Osteoblast (primary cell): ENCODE data around the gene GPR17. TPM values are rescaled to one million over a fixed set of nuclear protein-coding genes. Genes with fewer than 3 reads are reported as not detected.

ENCODE experiments used
- DNase-seq: peaks from one replicate; pipeline ENCODE4 v3.0.0; 2011; ENCODE audit warnings: low spot score, mixed read lengths; ENCODE audit not compliant: insufficient read length; ENCODE audit errors: missing footprints
- H2AFZ ChIP-seq: 2 replicates; pipeline ENCODE4 v1.6.0; 2011; ENCODE audit warnings: mild to moderate bottlenecking, low read length
- H3K27ac ChIP-seq: 2 replicates; pipeline ENCODE4 v1.5.1; 2011; ENCODE audit warnings: mild to moderate bottlenecking, low read depth, low read length, moderate library complexity
- H3K27me3 ChIP-seq: 2 replicates; pipeline ENCODE4 v1.6.0; 2012; ENCODE audit warnings: mild to moderate bottlenecking, control low read depth, inconsistent platforms, low read length, moderate library complexity; ENCODE audit not compliant: insufficient read depth
- H3K36me3 ChIP-seq: 2 replicates; pipeline ENCODE4 v1.5.1; 2011; ENCODE audit warnings: mild to moderate bottlenecking, low read length, control low read depth, moderate library complexity; ENCODE audit not compliant: insufficient read depth
- H3K4me1 ChIP-seq: 2 replicates; pipeline ENCODE4 v1.5.1; 2011; ENCODE audit warnings: mild to moderate bottlenecking, low read length, control low read depth, moderate library complexity; ENCODE audit not compliant: insufficient read depth
- H3K4me2 ChIP-seq: 2 replicates; pipeline ENCODE4 v1.6.0; 2011; ENCODE audit warnings: mild to moderate bottlenecking, low read length; ENCODE audit not compliant: insufficient read depth
- H3K4me3 ChIP-seq: fragments of 200-600 bp; sonication (generic); 3 replicates; pipeline ENCODE4 v1.5.1; 2012; ENCODE audit warnings: mild to moderate bottlenecking, low read length, inconsistent platforms; ENCODE audit not compliant: insufficient read depth
- H3K79me2 ChIP-seq: 2 replicates; pipeline ENCODE4 v1.6.0; 2012; ENCODE audit warnings: mild to moderate bottlenecking, low read length, control low read depth, inconsistent platforms; ENCODE audit not compliant: insufficient read depth
- H3K9me3 ChIP-seq: 2 replicates; pipeline ENCODE4 v1.5.1; 2011; ENCODE audit warnings: low read depth, low read length, control low read depth
- H4K20me1 ChIP-seq: 2 replicates; pipeline ENCODE4 v1.6.0; 2012; ENCODE audit warnings: mild to moderate bottlenecking, low read length, control low read depth; ENCODE audit not compliant: insufficient read depth
- total RNA-seq: library from RNA; depleted of rRNA; stranded (reverse); fragments of >200 nt; gene quantifications from 2 replicates; pipeline ENCODE4 v1.2.3, GENCODE V29; 2012
- TF ChIP-seq, protein P1 (sequence below): IDR thresholded peaks from 2 replicates; pipeline ENCODE4 v1.5.1; 2011; ENCODE audit warnings: mild to moderate bottlenecking, low read depth, low read length, moderate library complexity; ENCODE audit errors: extremely low read depth

Gene GPR17
- total RNA-seq, 1 donor, result not detected

GRCh38 chr2:127654084-127654837 is 8.3 kb downstream of the GPR17 start:
- TF ChIP-seq, protein P1, sequence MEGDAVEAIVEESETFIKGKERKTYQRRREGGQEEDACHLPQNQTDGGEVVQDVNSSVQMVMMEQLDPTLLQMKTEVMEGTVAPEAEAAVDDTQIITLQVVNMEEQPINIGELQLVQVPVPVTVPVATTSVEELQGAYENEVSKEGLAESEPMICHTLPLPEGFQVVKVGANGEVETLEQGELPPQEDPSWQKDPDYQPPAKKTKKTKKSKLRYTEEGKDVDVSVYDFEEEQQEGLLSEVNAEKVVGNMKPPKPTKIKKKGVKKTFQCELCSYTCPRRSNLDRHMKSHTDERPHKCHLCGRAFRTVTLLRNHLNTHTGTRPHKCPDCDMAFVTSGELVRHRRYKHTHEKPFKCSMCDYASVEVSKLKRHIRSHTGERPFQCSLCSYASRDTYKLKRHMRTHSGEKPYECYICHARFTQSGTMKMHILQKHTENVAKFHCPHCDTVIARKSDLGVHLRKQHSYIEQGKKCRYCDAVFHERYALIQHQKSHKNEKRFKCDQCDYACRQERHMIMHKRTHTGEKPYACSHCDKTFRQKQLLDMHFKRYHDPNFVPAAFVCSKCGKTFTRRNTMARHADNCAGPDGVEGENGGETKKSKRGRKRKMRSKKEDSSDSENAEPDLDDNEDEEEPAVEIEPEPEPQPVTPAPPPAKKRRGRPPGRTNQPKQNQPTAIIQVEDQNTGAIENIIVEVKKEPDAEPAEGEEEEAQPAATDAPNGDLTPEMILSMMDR, result no peak

DNA sequence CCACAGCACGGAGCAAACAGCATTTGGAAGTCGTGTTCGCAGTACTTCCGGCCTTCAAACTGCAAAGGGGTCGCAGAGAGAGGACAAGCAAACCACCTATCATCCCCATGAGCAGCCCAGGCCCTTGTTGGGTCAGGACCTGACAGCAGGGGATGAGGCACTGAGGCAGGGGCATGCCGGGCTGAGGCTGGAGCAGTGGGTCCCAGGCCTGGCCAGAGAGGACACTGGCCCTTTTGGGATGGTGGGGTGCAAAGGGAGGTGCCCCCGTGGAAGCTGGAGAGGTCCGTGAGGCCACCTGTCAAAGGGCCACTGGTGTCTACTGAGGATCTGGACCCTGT is 8.9 kb downstream of the GPR17 start:
- Histone ChIP-seq H3K36me3 (no peaks in the 10 kb centered on the region), H4K20me1 (no peaks in the 10 kb centered on the region), H3K4me1 (no peaks in the 10 kb centered on the region), H3K79me2 (no peaks in the 10 kb centered on the region), H3K27ac (no peak overlapping the region), H3K9me3 (no peaks in the 10 kb centered on the region), H3K4me2 (no peak overlapping the region), H3K4me3 (no peak overlapping the region), H2AFZ (no peak overlapping the region), H3K27me3 (no peaks in the 10 kb centered on the region)
- no peak for DNase-seq
- TF ChIP-seq, protein P1, result no peak

More at GRCh38 chr2:127654084-127654837, 8.3 kb downstream of the GPR17 start:
- H3K9me3 ChIP-seq, result no peaks in the 10 kb centered on the region
- no peak overlapping the region for H3K27ac ChIP-seq
- no peaks in the 10 kb centered on the region for H3K36me3 ChIP-seq
- no peaks in the 10 kb centered on the region for H3K79me2 ChIP-seq
- H3K27me3 ChIP-seq, result no peaks in the 10 kb centered on the region
- DNase-seq, result no peak
- no peak overlapping the region for H2AFZ ChIP-seq
- H3K4me2 ChIP-seq, result no peak overlapping the region
- H3K4me1 ChIP-seq, result no peaks in the 10 kb centered on the region
- no peak overlapping the region for H3K4me3 ChIP-seq
- H4K20me1 ChIP-seq, result no peaks in the 10 kb centered on the region

DNA sequence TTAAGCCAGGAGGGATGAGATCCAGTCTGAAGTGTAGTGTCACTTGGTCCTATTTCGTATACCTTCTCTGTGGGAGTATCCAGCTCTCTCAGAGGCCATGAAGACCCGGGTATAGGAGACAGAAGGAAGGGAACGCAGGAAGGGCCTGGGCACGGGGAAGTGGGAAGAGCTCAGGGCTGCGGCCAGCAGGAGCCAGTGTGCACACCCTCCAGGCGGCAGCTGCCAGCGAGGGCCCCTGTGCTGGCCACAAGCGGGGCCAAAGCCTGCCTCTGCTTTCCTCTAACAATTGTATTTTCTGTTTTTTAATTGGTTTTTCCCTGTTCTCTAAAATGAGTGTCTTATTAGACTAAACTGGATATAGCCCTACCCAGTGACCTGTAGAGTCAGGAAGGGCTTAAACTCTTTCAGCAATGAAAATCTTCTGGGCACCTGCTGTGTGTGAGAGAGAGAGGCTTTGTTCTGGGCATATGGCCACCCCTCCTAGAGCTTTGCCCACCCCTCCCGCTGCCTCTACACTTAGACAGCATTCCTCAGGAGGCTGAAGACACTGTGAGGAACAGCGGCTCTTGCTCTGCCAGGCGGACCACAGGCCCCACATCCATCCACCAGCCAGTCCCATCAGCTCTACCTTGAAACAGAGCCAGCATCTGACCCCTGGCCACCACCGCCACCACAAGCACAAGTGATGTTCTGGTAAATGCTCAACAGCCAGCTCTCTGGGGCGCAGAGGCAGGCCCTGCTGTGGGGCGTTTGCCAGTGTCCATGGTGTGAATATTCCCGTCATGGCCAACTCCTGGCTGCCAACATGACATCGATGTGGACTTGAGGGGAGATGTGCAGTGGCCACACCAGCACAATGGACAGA is 9.5 kb downstream of the GPR17 start:
- Histone ChIP-seq H3K4me2 (no peak overlapping the region), H2AFZ (no peak overlapping the region), H3K4me1 (no peaks in the 10 kb centered on the region), H3K4me3 (no peak overlapping the region), H4K20me1 (no peaks in the 10 kb centered on the region), H3K36me3 (no peaks in the 10 kb centered on the region), H3K27ac (no peak overlapping the region), H3K27me3 (no peaks in the 10 kb centered on the region), H3K9me3 (no peaks in the 10 kb centered on the region), H3K79me2 (no peaks in the 10 kb centered on the region)
- TF ChIP-seq, protein P1, result no peak
- DNase-seq, result peak; percentile 80
